GM18508 (cell line): ENCODE data around the gene ZNF580.

Source experiments
- ATAC-seq: cut with Tn5 transposase; IDR thresholded peaks from one replicate; pipeline ENCODE4 v1.9.1; 2021; ENCODE audit warnings: moderate number of reproducible peaks; ENCODE audit not compliant: insufficient read depth, unreplicated experiment

ZNF580 gene

DNA sequence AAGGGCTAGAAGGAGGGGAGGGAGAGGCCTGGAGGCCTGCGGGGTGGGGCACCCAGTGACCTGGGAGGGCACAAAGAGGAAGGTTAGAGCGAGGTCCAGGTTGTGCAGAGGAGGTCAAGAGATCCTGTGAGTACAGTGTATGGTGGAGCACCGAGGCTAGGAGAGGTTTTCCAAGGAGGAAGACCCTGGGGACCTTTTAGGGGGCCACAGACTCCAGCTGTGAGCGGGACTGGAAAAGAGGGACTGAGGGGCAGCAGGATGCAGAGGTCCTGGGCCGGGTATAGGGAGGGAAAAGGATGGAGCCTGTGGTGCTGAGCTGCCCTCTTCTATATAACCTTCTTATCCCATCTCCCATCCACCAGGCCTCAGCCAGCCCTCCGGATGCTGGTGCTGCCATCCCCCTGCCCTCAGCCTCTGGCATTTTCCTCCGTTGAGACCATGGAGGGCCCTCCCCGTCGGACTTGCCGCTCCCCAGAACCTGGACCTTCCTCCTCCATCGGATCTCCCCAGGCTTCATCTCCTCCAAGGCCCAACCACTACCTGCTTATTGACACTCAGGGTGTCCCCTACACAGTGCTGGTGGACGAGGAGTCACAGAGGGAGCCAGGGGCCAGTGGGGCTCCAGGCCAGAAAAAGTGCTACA, 3.5 kb downstream of the ZNF580 start:
- ATAC-seq: no peak

- ATAC-seq: no peak
These were observed 4.2 kb downstream of the ZNF580 start for GRCh38 chr19:55644842-55645511.

- no peak for ATAC-seq
These were observed 4.7 kb downstream of the ZNF580 start for GRCh38 chr19:55645512-55645881.

DNA sequence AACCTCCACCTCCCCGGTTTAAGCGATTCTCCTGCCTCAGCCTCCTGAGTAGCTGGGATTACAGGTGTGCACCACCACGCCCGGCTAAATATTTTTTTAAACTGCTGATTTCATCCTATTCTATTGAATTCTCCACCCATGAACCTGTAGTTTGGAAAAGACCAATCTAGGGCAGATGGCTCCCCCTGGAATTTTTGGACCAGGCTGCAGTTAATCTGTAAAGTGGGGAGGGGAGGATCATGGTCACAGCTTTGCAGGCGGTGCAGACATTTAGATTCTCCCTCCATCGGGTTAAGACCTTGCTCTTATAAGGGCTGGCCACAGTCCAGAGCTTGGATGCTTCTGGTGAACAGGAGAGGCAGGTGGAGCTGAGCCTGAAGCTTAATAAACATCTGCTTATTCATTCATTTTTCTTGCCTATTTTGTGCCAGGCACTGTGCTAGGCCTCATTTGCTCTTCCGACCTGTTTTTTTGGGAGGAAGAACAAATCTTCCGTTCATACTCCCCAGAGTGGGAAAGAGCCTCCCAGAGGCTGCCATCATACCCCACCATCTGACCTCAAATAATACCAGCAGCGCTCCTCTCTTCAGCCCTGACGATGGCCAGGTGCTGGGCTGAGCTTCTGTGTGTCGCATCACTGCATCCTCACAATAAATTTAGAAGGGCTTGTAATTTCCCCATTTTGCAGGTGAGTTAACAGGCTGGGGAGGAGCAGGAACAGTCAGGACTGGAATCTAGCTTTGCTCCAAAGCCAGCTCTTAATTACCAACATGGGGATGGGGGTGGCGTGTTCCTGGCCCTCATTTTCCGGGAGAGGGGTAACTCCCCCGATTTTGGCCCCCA, 6.3 kb downstream of the ZNF580 start:
- ATAC-seq: no peak

DNA sequence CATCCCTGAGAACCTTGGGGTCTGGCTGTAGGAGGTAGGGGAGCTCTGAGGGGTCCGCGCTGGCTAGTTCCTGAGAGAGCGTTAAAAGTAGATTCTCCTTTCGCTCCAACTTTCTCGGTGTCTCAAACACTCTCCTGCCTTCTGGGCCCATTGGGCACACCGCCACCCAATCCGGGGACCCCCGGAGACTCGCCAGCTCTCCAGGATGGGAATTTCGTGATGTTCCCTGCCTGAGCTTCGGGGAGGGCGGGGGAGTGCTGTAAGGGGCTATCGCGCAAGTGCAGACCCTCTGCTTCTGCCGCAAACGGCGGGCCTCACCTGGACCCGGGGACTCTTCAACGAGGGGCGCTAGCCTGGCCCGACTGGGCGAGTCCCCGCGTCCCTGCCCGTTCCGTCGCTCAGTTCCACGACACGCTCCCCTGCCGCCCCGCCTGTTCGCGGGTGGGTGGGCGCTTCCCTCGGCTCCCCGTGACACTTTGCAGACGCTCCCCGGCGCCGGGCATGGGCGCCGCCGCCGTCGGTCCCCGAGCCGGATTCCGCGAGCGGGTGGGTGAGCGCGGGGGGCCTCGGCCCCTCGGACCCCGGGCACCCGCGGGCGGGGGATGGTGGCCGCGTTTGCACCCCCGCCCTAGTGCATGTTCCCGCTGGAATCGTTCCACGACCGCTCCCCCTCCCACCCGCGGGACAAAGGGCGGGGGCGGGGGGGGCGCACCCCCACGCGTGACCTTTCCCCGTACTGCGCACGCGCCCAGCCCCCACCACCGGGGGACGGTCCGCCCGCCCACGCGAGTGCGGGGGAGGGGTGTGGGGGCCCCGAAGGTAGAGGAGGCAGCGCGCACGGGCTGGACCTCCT, 7.2 kb downstream of the ZNF580 start, which contains the start of gene CCDC106:
CCDC106 (plus strand) TSS at position 481 of the 853 bp plus-strand sequence. CDS start 835 bp downstream, outside the sequence.
- ATAC-seq: no peak

DNA sequence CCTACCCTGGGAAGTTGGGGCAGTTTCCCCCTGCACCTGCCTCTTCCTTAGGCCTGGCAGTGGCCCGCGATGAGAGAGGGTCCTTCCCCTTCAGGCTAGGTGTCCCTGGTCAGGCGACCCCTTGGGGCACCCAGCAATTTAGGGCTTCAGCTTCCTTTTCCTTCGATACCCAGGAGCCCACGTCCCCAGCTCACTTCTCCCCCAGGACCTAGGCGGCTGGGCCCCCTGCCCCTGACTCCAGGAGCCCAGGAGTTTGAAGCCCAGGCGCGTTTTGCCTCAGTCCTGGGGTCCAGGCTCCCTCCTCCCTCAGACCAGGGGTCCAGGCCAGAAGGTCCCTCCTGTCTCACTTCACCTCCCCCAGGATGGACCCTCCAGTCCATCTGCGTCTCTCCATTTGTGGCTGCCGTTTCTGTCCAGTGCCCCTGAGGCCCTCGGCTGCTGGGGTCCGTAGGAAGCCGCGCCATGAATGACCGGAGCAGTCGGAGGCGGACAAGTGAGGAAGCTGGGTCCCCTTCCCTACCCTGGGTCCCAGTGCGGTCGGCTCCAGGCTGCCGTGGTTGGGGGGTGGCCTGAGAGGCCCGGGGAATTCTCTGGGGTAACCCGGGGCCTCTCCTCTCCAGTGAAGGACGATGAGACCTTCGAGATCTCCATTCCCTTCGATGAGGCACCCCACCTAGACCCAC, 7.9 kb downstream of the ZNF580 start:
- no peak for ATAC-seq

DNA sequence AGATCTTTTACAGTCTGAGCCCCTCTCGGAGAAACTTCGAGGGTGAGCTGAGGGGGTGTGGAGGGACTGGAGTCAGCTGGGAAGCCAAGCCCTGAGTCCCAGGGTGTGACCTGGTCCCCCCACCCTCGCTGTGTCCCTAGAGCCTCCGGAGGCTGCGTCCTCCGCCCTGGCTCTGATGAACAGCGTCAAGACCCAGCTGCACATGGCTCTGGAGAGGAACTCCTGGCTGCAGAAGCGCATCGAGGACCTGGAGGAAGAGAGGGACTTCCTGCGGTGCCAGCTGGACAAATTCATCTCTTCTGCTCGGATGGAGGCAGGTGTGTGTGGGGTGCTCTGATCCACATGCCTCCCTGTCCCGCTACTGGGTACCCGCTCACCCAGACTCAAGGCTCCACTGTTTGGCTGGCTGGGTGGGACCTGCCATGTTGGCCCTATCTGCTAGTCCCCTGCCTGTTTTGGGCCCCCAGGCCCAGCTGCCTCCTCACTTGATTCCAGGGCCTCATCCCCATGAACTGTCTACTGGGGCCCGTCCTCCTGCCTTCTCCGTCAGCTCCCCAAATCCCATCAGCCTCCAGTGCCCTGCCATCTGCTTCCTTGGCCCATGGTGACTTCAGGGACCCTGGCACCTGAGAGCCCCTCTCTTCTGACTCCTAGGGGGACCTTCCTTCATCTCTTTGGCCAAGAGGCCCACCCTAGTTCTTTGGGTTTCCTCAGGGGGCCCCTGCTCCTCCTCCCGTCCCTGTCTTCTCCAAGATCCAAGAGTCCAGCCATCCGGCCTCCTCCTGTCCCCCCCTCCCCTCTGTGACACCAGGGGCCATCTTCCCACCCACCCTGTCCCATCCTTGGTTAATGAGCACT, 8.7 kb downstream of the ZNF580 start:
- no peak for ATAC-seq

DNA sequence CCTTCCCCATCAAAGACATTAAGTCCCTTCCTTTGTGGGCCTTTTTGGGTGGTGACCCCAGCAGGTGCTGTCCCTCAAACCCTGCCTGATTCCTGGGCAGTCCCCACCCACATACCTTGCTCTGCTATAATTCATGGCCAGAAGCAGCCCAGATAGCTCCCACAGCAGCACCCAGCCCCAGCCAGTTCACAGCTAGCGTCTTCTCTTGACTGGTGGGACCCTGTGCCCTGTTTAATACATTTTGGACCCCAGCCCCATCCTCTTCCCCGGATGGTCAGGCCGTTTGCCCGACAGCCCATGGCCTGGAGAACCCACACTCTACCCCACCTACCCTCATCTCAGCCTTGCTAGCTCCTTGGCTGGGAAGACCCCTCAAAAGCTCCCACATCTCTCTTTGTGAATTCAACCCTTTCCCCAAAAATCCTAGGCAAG, 9.3 kb downstream of the ZNF580 start:
- ATAC-seq: no peak

- no peak for ATAC-seq
These were observed 9.9 kb downstream of the ZNF580 start for GRCh38 chr19:55650602-55651230.

GRCh38 chr19:55651236-55651635, 10.4 kb downstream of the ZNF580 start:
- ATAC-seq: no peak

GRCh38 chr19:55652311-55653128, 11.7 kb downstream of the ZNF580 start:
- no peak for ATAC-seq

DNA sequence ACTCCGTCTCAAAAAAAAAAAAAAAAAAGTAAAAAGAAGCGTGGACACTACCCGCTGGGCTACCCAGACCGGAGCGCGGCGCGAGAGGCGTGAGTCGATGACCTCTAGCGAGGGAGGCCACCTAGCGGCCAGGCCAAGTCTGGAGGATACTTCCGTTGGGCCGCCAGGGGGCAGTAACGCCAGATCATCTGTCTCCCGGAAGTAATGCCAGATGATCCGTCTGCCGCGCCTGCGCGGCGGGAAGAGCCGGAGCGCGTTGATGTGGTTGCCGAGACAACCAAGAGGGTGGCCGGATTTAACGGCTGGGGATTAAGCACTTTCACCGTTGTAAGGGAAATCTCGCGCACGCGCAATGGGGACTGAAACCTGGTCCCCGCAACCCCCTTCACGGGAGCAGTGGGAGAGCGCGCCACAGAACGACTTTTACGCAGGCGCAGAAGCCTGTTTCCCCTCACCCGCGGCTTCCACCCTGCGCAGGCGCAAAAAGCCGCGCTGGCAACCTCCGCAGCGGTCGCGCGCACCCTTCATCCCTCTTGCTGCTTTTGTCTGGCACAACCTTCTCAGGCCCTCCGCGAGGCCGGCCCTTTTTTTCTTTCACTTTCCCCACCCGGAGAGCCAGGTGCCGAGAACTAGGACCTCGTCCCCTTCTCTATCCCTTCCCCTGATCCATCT, 13.0 kb downstream of the ZNF580 start:
- peak; percentile 35 for ATAC-seq

GRCh38 chr19:55654323-55654867, 13.6 kb downstream of the ZNF580 start:
- peak; percentile 44 for ATAC-seq

DNA sequence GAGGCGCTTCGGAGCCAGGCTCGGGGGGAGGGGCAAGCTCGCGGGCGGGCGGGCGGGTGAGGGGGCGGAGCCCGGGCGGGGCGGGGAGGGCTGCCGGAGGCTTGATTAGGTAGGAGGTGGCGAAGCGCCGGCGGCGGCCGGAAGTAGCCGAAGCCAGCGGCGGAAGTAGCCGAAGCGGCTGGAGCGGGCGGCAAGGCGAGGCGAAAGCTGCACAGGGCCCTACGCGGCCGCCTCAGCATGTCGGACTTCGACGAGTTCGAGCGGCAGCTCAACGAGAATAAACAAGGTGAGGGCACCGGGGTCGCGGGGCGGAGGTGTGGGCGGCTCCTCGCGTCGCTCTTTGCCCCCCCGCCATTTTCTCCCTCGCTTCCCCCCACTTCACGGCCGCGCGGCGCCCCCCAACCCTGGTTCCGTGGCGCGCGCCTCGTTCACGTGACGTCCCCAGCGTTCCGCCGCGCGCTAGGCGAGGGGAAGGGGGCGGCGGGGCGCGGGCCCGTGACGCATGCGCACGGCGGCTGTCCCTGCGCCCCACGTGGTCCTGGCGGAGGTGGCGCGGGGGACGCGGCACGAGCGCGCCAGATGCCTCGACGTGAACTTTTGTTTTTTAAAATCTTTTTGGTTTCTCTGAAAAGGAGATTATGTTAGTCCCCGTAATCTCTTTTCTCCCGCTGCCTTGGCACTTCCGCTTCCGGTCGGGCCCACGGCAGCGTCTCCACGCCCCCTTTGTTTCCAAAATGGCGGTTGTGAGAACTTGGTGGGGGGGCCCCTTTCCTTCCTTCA, 14.3 kb downstream of the ZNF580 start, which contains the start of gene U2AF2:
U2AF2 (plus strand) TSS at position 168 of the 780 bp plus-strand sequence; CDS start at position 238, 70 bp downstream.
- peak; percentile 9 for ATAC-seq

DNA sequence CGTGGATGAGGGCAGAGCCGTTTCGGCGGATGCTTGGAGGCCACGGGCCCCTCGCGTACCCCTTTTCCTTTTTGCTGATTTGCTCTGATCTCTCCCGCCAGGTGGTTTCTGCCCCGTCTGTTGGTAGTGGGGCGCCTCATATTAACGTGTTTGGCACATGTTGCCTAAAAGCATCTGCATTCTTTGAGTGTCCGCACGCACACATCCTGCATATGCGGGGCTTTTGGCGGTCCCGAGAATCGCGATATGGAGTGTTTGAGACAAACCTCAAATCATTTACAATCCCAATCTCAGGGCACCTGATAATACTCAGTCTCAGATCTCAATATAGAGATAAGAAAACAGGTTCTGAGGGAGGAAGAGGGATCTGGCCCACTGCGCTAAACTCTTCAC, 14.8 kb downstream of the ZNF580 start:
- no peak for ATAC-seq

DNA sequence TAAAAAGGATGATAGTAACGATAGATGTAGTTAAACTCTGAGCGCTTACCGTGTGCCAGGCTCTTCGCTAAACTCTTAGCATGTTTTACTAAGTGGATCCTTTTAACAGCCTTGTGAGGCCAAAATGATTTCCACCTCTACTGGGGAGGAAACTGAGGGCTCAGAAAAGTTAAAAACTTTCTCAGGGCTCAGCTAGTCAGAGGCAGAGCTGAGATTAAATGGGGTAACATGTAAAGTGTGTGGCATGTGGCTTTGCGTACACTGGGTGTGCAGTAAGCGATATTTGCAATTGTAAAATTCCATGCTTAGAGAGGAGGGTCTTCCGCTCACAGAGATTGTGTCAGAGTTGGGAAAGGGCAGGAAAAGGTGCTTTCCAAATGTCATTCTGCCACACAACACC, 15.8 kb downstream of the ZNF580 start:
- ATAC-seq: no peak
